Heart left ventricle (tissue), 16 donors: ENCODE measurements around the gene ABCA12. TPM values are rescaled to one million over a fixed set of nuclear protein-coding genes. Genes with fewer than 3 reads are reported as not detected.

Source experiments
- ATAC-seq, 4 donors: fragments of 200-7000 bp; cut with Tn5 transposase; one replicate each; pipeline ENCODE4 v1.9.1; 2020 to 2022; ENCODE audit warnings: moderate library complexity in 4 of 4, mild to moderate bottlenecking in 3 of 4, moderate number of reproducible peaks in 1 of 4
- DNase-seq, 5 donors: peaks; one replicate each; pipeline ENCODE4 v3.0.0-alpha.2; 2020
- H3K27ac ChIP-seq, 12 donors: fragments of 200-600 bp; sonication (generic) in 4 of 12; one replicate each; pipeline versions ENCODE4 v1.5.0 to v1.8.0; 2016 to 2022; ENCODE audit warnings: mild to moderate bottlenecking in 2 of 12
- H3K27me3 ChIP-seq, 9 donors: fragments of 200-600 bp; sonication (generic) in 2 of 9; one replicate each; pipeline versions ENCODE4 v1.5.1 to v1.8.0; 2016 to 2022; ENCODE audit warnings: mild to moderate bottlenecking in 3 of 9
- H3K36me3 ChIP-seq, 9 donors: fragments of 200-600 bp; sonication (generic) in 2 of 9; one replicate each; pipeline versions ENCODE4 v1.5.0 to v1.8.0; 2018 to 2022; ENCODE audit warnings: mild to moderate bottlenecking in 2 of 9
- H3K4me1 ChIP-seq, 12 donors: fragments of 200-600 bp; sonication (generic) in 4 of 12; one replicate each; pipeline versions ENCODE4 v1.5.0 to v1.8.0; 2016 to 2022; ENCODE audit warnings: mild to moderate bottlenecking in 3 of 12
- H3K4me3 ChIP-seq, 12 donors: fragments of 200-600 bp; sonication (generic) in 4 of 12; one replicate each; pipeline versions ENCODE4 v1.5.0 to v1.8.0; 2017 to 2022; ENCODE audit warnings: mild to moderate bottlenecking in 9 of 12, moderate library complexity in 4 of 12
- H3K9me3 ChIP-seq, 12 donors: fragments of 200-600 bp; sonication (generic) in 4 of 12; one replicate each; pipeline versions ENCODE4 v1.5.0 to v1.8.0; 2016 to 2022; ENCODE audit warnings: mild to moderate bottlenecking in 1 of 12
- POLR2A ChIP-seq, 2 donors: fragments of 450-650 bp; IDR thresholded peaks; one replicate each; pipeline ENCODE4 v1.6.1; 2017; ENCODE audit warnings: antibody characterized with exemption in 2 of 2, mild to moderate bottlenecking in 2 of 2, moderate library complexity in 2 of 2
- WGBS, 4 donors: extraction: QIAGEN DNeasy Blood & Tissue Kit in 2 of 4; methylation state at CpG; one replicate each; pipeline versions ENCODE4 v1.1.5 to v1.1.7; 2013 to 2018; 5-methylcytosine and 5-hydroxymethylcytosine counted together
- intact Hi-C, 10 donors: fragments of 100-400 bp; cut with DNase I; formaldehyde crosslinking; loops; one replicate each; pipeline versions ENCODE4 v1.11.1 to v1.14.2; 2022
- polyA plus RNA-seq, 2 donors: library from polyadenylated mRNA; stranded (reverse); fragments of 200-250 nt; gene quantifications; one replicate each; pipeline ENCODE4 v1.2.3, GENCODE V29; 2013
- total RNA-seq, 9 donors: library from RNA; depleted of rRNA in 2 of 9; stranded (reverse); fragments of >200 nt in 2 of 9; fragmentation: NEBNext Ultra II Directional in 3 of 9; extraction: Animal tissue kit (Norgen Biotek cat#: 25700) in 3 of 9; gene quantifications; one replicate each; pipeline versions ENCODE4 v1.1.0 to v1.2.4, GENCODE V29; 2016 to 2023
- TF ChIP-seq, protein P1 (sequence below), 12 donors: fragments of 200-600 bp; sonication (generic) in 4 of 12; IDR thresholded peaks; one replicate each; pipeline versions ENCODE4 v1.5.0 to v1.8.0; 2018 to 2022; ENCODE audit warnings: antibody characterized with exemption in 12 of 12, mild to moderate bottlenecking in 5 of 12
- donor health status: ischemic (EF 13 %, LVEDD 7.1; RV severe dilation, severe dysfunction).
- donor health status: healthy with polysubstance abuse.
- donor health status: DM: no; HTN: yes; CAD: no.
- donor health status: DM: no; HTN: no; CAD: no.
- donor health status: ischemic (EF 25% LVEDD 6.9; RV normal size, moderate dysfunction).
- donor health status: ischemic (EF 25% LVEDD 5.7; RV mildly dilated, moderate dysfunction).
- donor health status: healthy.
- donor health status: DM: yes; HTN: yes; CAD: no.
- donor health status: ischemic (EF 35%, LVEDD 5.7; RV mildly dilated, moderate dysfunction).
- donor health status: nonischemic (EF 11% LVEDD 7.7; RV severe dilation, severe dysfunction).
- donor health status: DM: yes; HTN: yes; CAD: no.
- donor health status: PGD.
- donor health status: ischemic (EF 29% LVEDD 5.4; RV normal size, mild dysfunction).
- donor health status: nonischemic (EF 23%, LVEDD 6.1; RV moderate dilation, normal function).

The ABCA12 gene
- total and polyA plus RNA-seq, 11 donors: 0.02 TPM; not detected in 10

GRCh38 chr2:215063526-215063925 is 74.9 kb downstream of the ABCA12 start:
- peaks cover 0 to 11% (median 0%) of the 10 kb centered on the region in 12 donors for H3K4me1 ChIP-seq
- H3K36me3 ChIP-seq: no peaks in the 10 kb centered on the region
- no peak overlapping the region for H3K4me3 ChIP-seq
- no peak overlapping the region for H3K27ac ChIP-seq
- ATAC-seq (no peak), DNase-seq (no peak)
- H3K27me3 ChIP-seq: no peaks in the 10 kb centered on the region
- WGBS, 4 donors: 56 to 67% (median 61%) methylated on average over 2 of the region's 2 CpGs
- TF ChIP-seq POLR2A (IDR thresholded peaks at IDR 0.05): no peak
- TF ChIP-seq, protein P1, sequence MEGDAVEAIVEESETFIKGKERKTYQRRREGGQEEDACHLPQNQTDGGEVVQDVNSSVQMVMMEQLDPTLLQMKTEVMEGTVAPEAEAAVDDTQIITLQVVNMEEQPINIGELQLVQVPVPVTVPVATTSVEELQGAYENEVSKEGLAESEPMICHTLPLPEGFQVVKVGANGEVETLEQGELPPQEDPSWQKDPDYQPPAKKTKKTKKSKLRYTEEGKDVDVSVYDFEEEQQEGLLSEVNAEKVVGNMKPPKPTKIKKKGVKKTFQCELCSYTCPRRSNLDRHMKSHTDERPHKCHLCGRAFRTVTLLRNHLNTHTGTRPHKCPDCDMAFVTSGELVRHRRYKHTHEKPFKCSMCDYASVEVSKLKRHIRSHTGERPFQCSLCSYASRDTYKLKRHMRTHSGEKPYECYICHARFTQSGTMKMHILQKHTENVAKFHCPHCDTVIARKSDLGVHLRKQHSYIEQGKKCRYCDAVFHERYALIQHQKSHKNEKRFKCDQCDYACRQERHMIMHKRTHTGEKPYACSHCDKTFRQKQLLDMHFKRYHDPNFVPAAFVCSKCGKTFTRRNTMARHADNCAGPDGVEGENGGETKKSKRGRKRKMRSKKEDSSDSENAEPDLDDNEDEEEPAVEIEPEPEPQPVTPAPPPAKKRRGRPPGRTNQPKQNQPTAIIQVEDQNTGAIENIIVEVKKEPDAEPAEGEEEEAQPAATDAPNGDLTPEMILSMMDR (IDR thresholded peaks at IDR 0.05): no peak
- intact Hi-C loops: no loop called here
- H3K9me3 ChIP-seq: no peaks in the 10 kb centered on the region

GRCh38 chr2:215060861-215061536 is 77.4 kb downstream of the ABCA12 start:
- intact Hi-C loops: no loop called here
- Histone ChIP-seq H3K4me1 (peaks cover 0 to 11% (median 0%) of the 10 kb centered on the region in 12 donors), H3K4me3 (no peak overlapping the region), H3K27ac (no peak overlapping the region), H3K27me3 (no peaks in the 10 kb centered on the region), H3K9me3 (no peaks in the 10 kb centered on the region), H3K36me3 (no peaks in the 10 kb centered on the region)
- 31 to 35% (median 33%) methylated on average over 7 of the region's 7 CpGs for whole genome bisulfite sequencing, 4 donors
- DNase-seq (peak in 4 of 5 donors; percentile 19 to 29 (median 26)), ATAC-seq (peak in 2 of 4 donors; percentile 34 to 38)
- TF ChIP-seq, protein P1 (IDR thresholded peaks at IDR 0.05): no peak
- TF ChIP-seq POLR2A (IDR thresholded peaks at IDR 0.05): no peak

GRCh38 chr2:215059724-215060123 is 78.7 kb downstream of the ABCA12 start:
- H3K9me3 ChIP-seq: no peaks in the 10 kb centered on the region
- no peak for DNase-seq
- intact Hi-C loops: no loop called here

GRCh38 chr2:215055891-215056290 is 82.5 kb downstream of the ABCA12 start:
- DNase-seq: no peak

More at GRCh38 chr2:215059724-215060123, 78.7 kb downstream of the ABCA12 start:
- Histone ChIP-seq H3K27ac (no peak overlapping the region), H3K36me3 (no peaks in the 10 kb centered on the region), H3K4me1 (peaks cover 0 to 11% (median 0%) of the 10 kb centered on the region in 12 donors), H3K4me3 (no peak overlapping the region), H3K27me3 (no peaks in the 10 kb centered on the region)
- no peak for ATAC-seq
- WGBS, 4 donors: 7 to 11% (median 8%) methylated on average over 2 of the region's 2 CpGs
- TF ChIP-seq, protein P1 (IDR thresholded peaks at IDR 0.05): no peak
- no peak for TF ChIP-seq POLR2A (IDR thresholded peaks at IDR 0.05)

More at GRCh38 chr2:215055891-215056290, 82.5 kb downstream of the ABCA12 start:
- Histone ChIP-seq H3K27me3 (no peaks in the 10 kb centered on the region), H3K4me3 (no peak overlapping the region), H3K36me3 (no peaks in the 10 kb centered on the region), H3K27ac (no peak overlapping the region), H3K4me1 (peaks cover 0 to 8% (median 0%) of the 10 kb centered on the region in 12 donors), H3K9me3 (no peaks in the 10 kb centered on the region)
- intact Hi-C loops: no loop called here
- WGBS, 4 donors: 73 to 89% (median 83%) methylated on average over 2 of the region's 2 CpGs
- TF ChIP-seq, protein P1 (IDR thresholded peaks at IDR 0.05): no peak
- no peak for TF ChIP-seq POLR2A (IDR thresholded peaks at IDR 0.05)
- ATAC-seq: no peak
